HUES48 (cell line): ENCODE data around the gene LITAFD.
A peak's percentile ranks its signal among the peaks of the same experiment; 100 is the strongest.

Experiments
- H3K27ac ChIP-seq: one replicate; pipeline ENCODE4 v1.7.0; 2013; ENCODE audit warnings: low read depth, low read length, inconsistent platforms
- H3K27me3 ChIP-seq: 2 replicates; pipeline ENCODE4 v1.6.1; 2013; ENCODE audit warnings: mild to moderate bottlenecking, low read length; ENCODE audit not compliant: control insufficient read depth, insufficient read depth
- H3K36me3 ChIP-seq: 2 replicates; pipeline ENCODE4 v1.6.1; 2013; ENCODE audit warnings: low read length; ENCODE audit not compliant: control insufficient read depth, insufficient read depth
- H3K4me1 ChIP-seq: 2 replicates; pipeline ENCODE4 v1.6.1; 2013; ENCODE audit warnings: mild to moderate bottlenecking, low read length; ENCODE audit not compliant: control insufficient read depth, insufficient read depth
- H3K4me3 ChIP-seq: 2 replicates; pipeline ENCODE4 v1.5.1; 2013; ENCODE audit warnings: mild to moderate bottlenecking, low read depth, low read length
- H3K9ac ChIP-seq: 2 replicates; pipeline ENCODE4 v1.6.1; 2013; ENCODE audit warnings: mild to moderate bottlenecking, low read depth, low read length, moderate library complexity
- H3K9me3 ChIP-seq: 2 replicates; pipeline ENCODE4 v1.6.1; 2013; ENCODE audit warnings: low read length; ENCODE audit not compliant: control insufficient read depth, insufficient read depth

LITAFD gene

GRCh38 chr16:8858994-8859912 lies 22.9 kb upstream of the LITAFD start:
- Histone ChIP-seq H3K4me1 (peaks cover 31% of the 10 kb centered on the region), H3K4me3 (no peak overlapping the region), H3K9me3 (no peaks in the 10 kb centered on the region), H3K27me3 (no peaks in the 10 kb centered on the region), H3K36me3 (peaks cover 63% of the 10 kb centered on the region), H3K9ac (no peak overlapping the region), H3K27ac (no peak overlapping the region)

DNA sequence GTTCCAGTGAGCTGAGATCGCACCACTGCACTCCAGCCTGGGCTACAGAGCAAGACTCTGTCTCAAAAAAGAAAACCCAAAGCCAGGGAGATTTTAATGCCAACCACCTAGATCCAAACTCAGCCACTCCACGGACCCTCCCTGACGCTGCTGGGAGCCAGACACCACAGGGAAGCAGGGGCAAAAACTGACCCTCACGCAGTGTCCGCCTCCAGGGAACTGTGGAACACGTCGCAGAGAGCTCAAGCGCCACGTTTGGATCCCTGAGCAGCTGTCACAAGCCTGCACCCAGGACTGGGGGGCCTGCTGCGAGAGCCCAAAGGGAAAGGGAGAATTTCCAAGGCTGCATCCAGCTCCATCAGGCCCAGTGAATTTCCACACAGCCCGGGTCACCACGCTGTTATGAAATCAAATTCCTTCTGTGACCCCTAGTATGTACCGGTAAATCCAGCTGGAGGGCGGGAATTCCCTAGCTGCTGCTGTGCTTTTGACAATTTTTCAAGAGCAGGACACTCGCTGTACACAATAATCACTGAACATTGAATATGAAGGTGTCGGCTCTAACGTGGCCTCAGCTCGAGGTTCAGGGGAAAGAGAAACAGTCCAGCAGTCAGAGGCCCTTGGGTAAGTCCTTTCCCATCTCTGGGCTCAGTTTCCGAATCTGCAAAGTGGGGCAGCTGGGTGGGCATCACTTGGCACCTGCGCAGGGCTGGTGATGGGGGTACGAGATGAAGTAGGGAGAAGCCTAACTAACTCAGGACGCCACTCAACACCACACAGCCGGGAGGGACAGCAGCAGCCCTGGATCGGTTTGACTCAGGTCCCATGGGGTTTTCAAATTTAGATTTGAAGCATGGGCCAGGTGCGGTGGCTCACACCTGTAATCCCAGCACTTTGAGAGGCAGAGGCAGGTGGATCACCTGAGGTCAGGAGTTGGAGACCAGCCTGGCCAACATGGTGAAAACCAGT lies 22.0 kb upstream of the LITAFD start:
- H3K27ac ChIP-seq: no peak overlapping the region
- no peaks in the 10 kb centered on the region for H3K9me3 ChIP-seq
- H3K4me1 ChIP-seq: peaks cover 41% of the 10 kb centered on the region
- H3K9ac ChIP-seq: no peak overlapping the region
- H3K27me3 ChIP-seq: no peaks in the 10 kb centered on the region
- peaks cover 53% of the 10 kb centered on the region for H3K36me3 ChIP-seq
- no peak overlapping the region for H3K4me3 ChIP-seq

DNA sequence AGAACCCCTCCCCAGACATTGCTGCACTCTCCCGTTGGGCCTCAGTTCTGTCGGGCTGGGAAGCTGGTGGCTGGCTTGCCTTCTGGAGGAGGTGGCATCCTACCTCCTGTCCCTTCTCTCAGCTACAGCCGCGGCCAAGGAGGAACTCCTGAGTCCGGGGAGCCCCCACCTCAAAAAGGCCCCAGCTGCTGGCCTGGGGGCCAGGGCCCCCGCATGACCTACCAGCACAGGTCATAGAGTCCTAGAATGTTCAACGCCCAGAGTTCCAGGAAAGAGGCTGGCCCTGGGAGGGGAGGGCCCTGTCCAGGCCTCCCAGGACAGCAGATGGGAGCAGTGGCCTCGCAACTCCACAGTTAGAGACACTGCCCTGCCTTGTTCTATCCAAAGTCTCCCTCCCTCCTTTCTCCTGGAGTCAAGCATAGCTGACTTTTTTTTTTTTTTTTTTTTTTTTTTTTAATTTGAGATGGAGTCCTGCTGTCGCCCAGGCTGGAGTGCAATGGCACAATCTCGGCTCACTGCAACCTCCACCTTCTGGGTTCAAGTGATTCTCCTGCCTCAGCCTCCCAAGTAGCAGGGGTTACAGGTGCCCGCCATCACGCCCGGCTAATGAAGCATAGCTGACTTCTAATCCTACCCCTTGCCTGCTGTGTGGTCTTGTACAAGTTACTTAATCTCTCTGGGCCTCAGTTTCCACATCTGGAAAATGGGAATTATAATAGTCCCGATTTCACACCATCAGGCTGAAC lies 20.4 kb upstream of the LITAFD start:
- H3K4me3 ChIP-seq: no peak overlapping the region
- H3K27me3 ChIP-seq: no peaks in the 10 kb centered on the region
- H3K27ac ChIP-seq: peak overlapping the region; percentile 2
- peaks cover 53% of the 10 kb centered on the region for H3K4me1 ChIP-seq
- no peaks in the 10 kb centered on the region for H3K9me3 ChIP-seq
- H3K9ac ChIP-seq: no peak overlapping the region
- peaks cover 38% of the 10 kb centered on the region for H3K36me3 ChIP-seq

DNA sequence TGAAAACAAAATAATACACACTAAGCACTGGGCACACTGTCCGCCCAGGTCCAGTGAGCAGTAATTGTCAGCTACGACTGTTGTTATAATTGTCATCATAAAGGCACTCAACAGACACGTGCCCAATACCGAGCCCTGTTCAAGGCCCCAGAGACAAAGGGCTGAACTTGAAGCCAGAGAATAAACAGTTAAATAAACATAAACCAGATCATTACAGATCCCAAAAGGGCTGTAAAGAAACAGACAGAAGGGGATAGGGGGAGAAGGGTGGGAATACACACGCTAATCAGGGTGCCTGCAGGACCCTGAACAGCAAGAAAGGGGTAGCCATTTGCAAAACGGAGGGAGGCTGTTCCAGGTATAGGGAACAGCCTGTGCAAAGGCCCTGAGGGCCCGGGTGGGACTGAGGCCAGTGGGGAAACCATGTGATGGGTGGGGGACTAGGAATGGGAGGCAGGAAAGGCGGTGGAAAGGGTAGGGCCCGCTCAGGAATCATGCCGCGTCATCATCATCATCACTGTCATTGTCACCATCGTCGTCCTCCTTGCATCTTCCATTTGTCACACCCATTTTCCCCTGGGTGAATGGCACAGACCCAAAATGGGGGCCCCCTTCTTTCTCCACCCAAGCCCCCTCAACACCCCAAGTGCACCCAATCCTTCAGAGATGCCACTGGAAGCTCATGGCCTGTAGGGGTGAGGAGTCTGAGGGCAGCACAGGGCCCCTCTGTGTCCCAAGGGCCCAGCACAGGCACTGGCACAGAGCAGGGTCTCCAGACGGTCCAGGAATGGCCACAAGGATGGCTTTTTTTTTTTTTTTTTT lies 19.6 kb upstream of the LITAFD start:
- Histone ChIP-seq H3K4me1 (peaks cover 53% of the 10 kb centered on the region), H3K27me3 (no peaks in the 10 kb centered on the region), H3K9me3 (no peaks in the 10 kb centered on the region), H3K9ac (no peak overlapping the region), H3K4me3 (no peak overlapping the region), H3K36me3 (peaks cover 34% of the 10 kb centered on the region), H3K27ac (no peak overlapping the region)

DNA sequence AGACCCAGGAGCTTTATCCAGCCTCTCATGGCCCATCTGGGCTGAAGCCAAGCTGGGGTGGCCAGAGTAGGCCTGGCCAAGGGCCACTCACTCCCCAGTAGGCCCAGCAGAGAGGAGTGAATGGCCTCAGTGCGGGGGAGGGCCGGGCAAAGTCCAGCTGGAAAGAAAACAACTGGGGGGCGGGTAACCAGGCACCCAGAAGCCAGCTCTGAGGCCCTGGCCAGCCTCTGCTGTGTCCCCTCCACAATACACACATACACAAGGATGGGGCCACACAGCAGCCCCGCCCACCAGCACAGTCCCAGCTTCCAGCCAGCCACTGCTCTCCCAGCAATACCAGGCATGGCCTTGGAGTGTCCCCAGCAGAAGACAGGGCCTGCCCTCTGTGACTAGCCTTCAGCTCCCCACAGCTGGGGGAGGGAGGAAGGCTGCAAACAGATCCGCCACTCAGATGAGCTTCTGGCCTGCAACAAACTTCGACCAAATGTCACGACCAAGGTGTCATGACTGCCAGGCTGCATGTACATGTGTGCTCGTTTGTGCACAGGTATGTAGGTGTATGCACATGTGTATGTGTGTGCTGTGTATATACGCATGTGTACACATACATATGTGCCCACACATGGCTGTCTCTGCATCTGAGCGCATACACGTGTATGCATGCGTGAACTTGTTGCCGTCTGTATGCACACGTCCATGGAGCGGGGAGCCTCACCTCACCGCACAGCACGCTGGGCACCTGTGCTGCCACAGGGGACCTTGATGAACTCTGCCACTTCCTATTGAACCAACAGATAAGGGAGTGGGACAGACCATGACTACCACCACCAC lies 18.3 kb upstream of the LITAFD start:
- H3K4me3 ChIP-seq: no peak overlapping the region
- H3K9ac ChIP-seq: no peak overlapping the region
- H3K4me1 ChIP-seq: peaks cover 53% of the 10 kb centered on the region
- H3K27ac ChIP-seq: peak overlapping the region; percentile 51
- H3K27me3 ChIP-seq: no peaks in the 10 kb centered on the region
- peaks cover 23% of the 10 kb centered on the region for H3K36me3 ChIP-seq
- H3K9me3 ChIP-seq: no peaks in the 10 kb centered on the region

DNA sequence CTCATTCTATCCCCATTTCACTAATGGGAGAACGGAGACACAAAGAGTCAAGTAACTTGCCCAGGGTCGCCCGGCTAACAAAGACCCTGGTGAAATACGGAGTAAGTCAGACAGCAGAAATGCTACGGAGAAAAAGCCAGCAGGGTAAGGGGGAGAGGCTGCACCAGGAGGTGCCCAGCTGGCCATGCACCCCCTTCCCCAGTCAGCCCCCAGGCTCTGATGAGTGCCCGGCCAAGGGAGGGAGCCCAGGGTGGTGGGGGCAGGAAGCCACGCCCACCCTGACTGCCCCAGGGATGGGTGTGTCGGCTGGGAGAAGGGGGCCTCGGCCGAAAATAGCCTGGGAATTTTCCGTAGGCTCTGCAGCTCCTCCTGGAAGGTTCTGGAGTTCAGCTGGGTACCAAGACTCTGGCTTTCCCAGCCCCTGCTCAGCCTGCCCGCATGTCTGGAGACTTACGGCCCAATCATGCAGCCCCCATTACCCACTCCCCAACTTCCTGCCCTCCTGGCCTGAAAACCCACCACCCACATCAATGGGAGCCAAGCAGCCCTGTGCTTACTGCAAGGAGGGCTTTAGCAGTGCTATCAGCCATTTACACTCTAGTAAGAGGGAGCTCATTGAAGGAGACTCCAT lies 17.6 kb upstream of the LITAFD start:
- H3K9me3 ChIP-seq: no peaks in the 10 kb centered on the region
- no peaks in the 10 kb centered on the region for H3K27me3 ChIP-seq
- H3K27ac ChIP-seq: peak overlapping the region; percentile 43
- no peak overlapping the region for H3K9ac ChIP-seq
- peaks cover 58% of the 10 kb centered on the region for H3K4me1 ChIP-seq
- H3K4me3 ChIP-seq: no peak overlapping the region
- peaks cover 16% of the 10 kb centered on the region for H3K36me3 ChIP-seq

DNA sequence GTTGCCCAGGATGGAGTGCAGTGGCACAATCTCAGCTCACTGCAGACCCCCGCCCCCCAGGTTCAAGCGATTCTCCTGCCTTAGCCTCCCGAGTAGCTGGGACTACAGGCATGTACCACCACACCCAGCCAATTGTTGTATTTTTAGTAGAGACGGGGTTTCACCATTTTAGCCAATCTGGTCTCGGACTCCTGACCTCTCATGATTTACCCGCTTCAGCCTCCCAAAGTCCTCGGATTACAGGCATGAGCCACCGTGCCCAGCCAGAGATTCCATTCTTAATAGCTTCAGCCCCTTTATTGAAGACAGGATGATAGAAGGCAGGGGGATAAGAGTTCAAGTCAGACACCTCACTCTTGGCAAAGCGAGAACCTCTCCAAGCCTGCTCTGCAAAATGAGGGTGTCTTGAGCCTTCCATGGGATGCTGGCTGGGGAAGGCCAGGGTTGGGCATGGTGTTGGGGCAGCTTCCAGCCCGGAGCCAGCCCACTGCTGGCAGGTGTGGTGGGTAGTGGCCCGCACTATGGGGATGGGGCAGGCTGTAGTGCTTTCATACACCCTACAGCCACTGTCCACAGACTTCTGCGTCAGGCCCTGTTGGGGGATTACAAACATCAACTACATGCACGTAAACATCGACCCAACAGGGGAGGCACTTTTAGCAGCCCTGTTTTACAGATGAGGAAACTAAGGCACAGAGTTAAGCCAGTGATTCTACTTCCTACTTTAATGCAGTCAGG lies 16.8 kb upstream of the LITAFD start:
- H3K4me3 ChIP-seq: peak overlapping the region; percentile 98
- H3K9ac ChIP-seq: no peak overlapping the region
- H3K36me3 ChIP-seq: peaks cover 11% of the 10 kb centered on the region
- H3K27me3 ChIP-seq: no peaks in the 10 kb centered on the region
- H3K4me1 ChIP-seq: peaks cover 53% of the 10 kb centered on the region
- no peaks in the 10 kb centered on the region for H3K9me3 ChIP-seq
- H3K27ac ChIP-seq: peak overlapping the region; percentile 90

GRCh38 chr16:8866118-8866883 lies 15.8 kb upstream of the LITAFD start:
- Histone ChIP-seq H3K36me3 (peaks cover 9% of the 10 kb centered on the region), H3K27me3 (no peaks in the 10 kb centered on the region), H3K4me1 (peaks cover 53% of the 10 kb centered on the region), H3K27ac (peak overlapping the region; percentile 90), H3K9ac (peak overlapping the region; percentile 57), H3K4me3 (peak overlapping the region; percentile 98), H3K9me3 (no peaks in the 10 kb centered on the region)
